Transverse colon (tissue), 4 donors: ENCODE data around the gene TAF11L3.
"Not testable (repeated sequence)": the region's sequence is repeated elsewhere in the genome, so short reads cannot be mapped to it uniquely, and the experiment has no call there.

Source experiments
- EP300 ChIP-seq: sonication (generic); formaldehyde crosslinking; IDR thresholded peaks from one replicate; pipeline ENCODE4 v1.6.1; 2017; ENCODE audit warnings: antibody characterized with exemption, low read depth
- POLR2A ChIP-seq: fragments of 450-650 bp; IDR thresholded peaks from one replicate; pipeline ENCODE4 v1.6.1; 2016; ENCODE audit warnings: antibody characterized with exemption, mild to moderate bottlenecking, moderate library complexity
- POLR2AphosphoS5 ChIP-seq, 3 donors: sonication (generic); formaldehyde crosslinking; IDR thresholded peaks; one replicate each; pipeline ENCODE4 v1.6.1; 2016; ENCODE audit warnings: antibody characterized with exemption in 3 of 3
- TF ChIP-seq, protein P1 (sequence below), 5 experiments: fragments of 200-600 bp in 3 of 5; fragments of 450-650 bp in 2 of 5; sonication (generic) in 3 of 5; IDR thresholded peaks; 1 replicate in 2 of 5; 2 replicates in 3 of 5; pipeline ENCODE4 v1.5.1; 2016 to 2017; ENCODE audit warnings: antibody characterized with exemption in 5 of 5, inconsistent platforms in 3 of 5, mild to moderate bottlenecking in 2 of 5, moderate library complexity in 1 of 5

- TF ChIP-seq EP300; POLR2A; POLR2AphosphoS5 (IDR thresholded peaks at IDR 0.05): not testable (repeated sequence)
- TF ChIP-seq, protein P1, sequence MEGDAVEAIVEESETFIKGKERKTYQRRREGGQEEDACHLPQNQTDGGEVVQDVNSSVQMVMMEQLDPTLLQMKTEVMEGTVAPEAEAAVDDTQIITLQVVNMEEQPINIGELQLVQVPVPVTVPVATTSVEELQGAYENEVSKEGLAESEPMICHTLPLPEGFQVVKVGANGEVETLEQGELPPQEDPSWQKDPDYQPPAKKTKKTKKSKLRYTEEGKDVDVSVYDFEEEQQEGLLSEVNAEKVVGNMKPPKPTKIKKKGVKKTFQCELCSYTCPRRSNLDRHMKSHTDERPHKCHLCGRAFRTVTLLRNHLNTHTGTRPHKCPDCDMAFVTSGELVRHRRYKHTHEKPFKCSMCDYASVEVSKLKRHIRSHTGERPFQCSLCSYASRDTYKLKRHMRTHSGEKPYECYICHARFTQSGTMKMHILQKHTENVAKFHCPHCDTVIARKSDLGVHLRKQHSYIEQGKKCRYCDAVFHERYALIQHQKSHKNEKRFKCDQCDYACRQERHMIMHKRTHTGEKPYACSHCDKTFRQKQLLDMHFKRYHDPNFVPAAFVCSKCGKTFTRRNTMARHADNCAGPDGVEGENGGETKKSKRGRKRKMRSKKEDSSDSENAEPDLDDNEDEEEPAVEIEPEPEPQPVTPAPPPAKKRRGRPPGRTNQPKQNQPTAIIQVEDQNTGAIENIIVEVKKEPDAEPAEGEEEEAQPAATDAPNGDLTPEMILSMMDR (IDR thresholded peaks at IDR 0.05), result not testable (repeated sequence)
Measured at GRCh38 chr5:17524935-17525334, 6.8 kb downstream of the TAF11L3 start, which contains the start of gene TAF11L5.
